HG02938 (cell line): ENCODE results near the gene SACS.
A peak's percentile ranks its signal among the peaks of the same experiment; 100 is the strongest.

Source experiments
- ATAC-seq: cut with Tn5 transposase; IDR thresholded peaks from one replicate; pipeline ENCODE4 v1.9.1; 2021; ENCODE audit warnings: mild to moderate bottlenecking, moderate library complexity; ENCODE audit not compliant: unreplicated experiment

The SACS gene

GRCh38 chr13:23433171-23434153, at the start of gene SACS:
TSS of gene SACS (minus strand) at chr13:23433702. CDS start at chr13:23411239, 22,463 bp downstream.
- no peak for ATAC-seq

GRCh38 chr13:23480324-23480723, 46.8 kb upstream of the SACS start:
- no peak for ATAC-seq

- no peak for ATAC-seq
Measured at GRCh38 chr13:23477101-23477500, 43.6 kb upstream of the SACS start.

- ATAC-seq = no peak
Measured at GRCh38 chr13:23473221-23473620, 39.7 kb upstream of the SACS start.

- ATAC-seq = no peak
Measured at GRCh38 chr13:23472189-23472588, 38.7 kb upstream of the SACS start.

GRCh38 chr13:23470790-23471614, 37.5 kb upstream of the SACS start:
- no peak for ATAC-seq

GRCh38 chr13:23469951-23470421, 36.5 kb upstream of the SACS start:
- no peak for ATAC-seq

GRCh38 chr13:23468811-23469210, 35.3 kb upstream of the SACS start:
- ATAC-seq = no peak

- no peak for ATAC-seq
Measured at GRCh38 chr13:23467932-23468278, 34.4 kb upstream of the SACS start.

GRCh38 chr13:23467048-23467931, 33.8 kb upstream of the SACS start:
- ATAC-seq = peak; percentile 5

- ATAC-seq = peak; percentile 80
Measured at GRCh38 chr13:23466144-23467002, 32.9 kb upstream of the SACS start.

- no peak for ATAC-seq
Measured at GRCh38 chr13:23463661-23464060, 30.2 kb upstream of the SACS start.

GRCh38 chr13:23462815-23463559, 29.5 kb upstream of the SACS start:
- no peak for ATAC-seq

GRCh38 chr13:23461544-23461943, 28.0 kb upstream of the SACS start:
- ATAC-seq = no peak

- ATAC-seq = no peak
Measured at GRCh38 chr13:23460921-23461320, 27.4 kb upstream of the SACS start.

GRCh38 chr13:23460309-23460708, 26.8 kb upstream of the SACS start:
- peak; percentile 93 for ATAC-seq

GRCh38 chr13:23458989-23459388, 25.5 kb upstream of the SACS start:
- ATAC-seq = no peak

GRCh38 chr13:23456437-23457210, 23.1 kb upstream of the SACS start:
- ATAC-seq = no peak
